H1 (cell line): Measurements from ENCODE around the gene GPR31. TPM values are rescaled to one million over a fixed set of nuclear protein-coding genes. Genes with fewer than 3 reads are reported as not detected.
A peak's percentile ranks its signal among the peaks of the same experiment; 100 is the strongest.

Source experiments
- CTCF ChIA-PET: fragments of 300-600 bp; sonication (Branson Sonifier 250); formaldehyde crosslinking; loops from one replicate; lab custom pipeline; 2021; ENCODE audit not compliant: partially characterized antibody; lab: Charles Lee
- POLR2A ChIA-PET: fragments of 300-600 bp; sonication (Branson Sonifier 250); formaldehyde crosslinking; loops from one replicate; lab custom pipeline; 2021; ENCODE audit warnings: inconsistent platforms; ENCODE audit not compliant: partially characterized antibody; lab: Charles Lee
- DNase-seq, 2 experiments: peaks; one replicate each; pipeline versions ENCODE4 v3.0.0 to v3.0.0-alpha.2; 2010 to 2022; ENCODE audit warnings: low spot score in 2 of 2, low read depth in 1 of 2, mixed read lengths in 1 of 2
- FAIRE-seq: peaks from 2 replicates; lab custom pipeline; 2011; peaks lifted over from hg19 to GRCh38; lab: Jason Lieb, UNC
- H2AFZ ChIP-seq: 2 replicates; pipeline ENCODE4 v1.8.1; 2012; ENCODE audit warnings: low read length, inconsistent platforms
- H2AK5ac ChIP-seq: 2 replicates; pipeline ENCODE4 v1.6.1; 2013; ENCODE audit warnings: low read depth, low read length
- H2BK120ac ChIP-seq: replicated peaks from 2 replicates; pipeline ENCODE3; 2013; ENCODE audit warnings: low read depth, low read length, inconsistent platforms
- H2BK12ac ChIP-seq: 2 replicates; pipeline ENCODE4 v1.6.1; 2013; ENCODE audit warnings: low read depth, low read length
- H2BK15ac ChIP-seq: 2 replicates; pipeline ENCODE4 v1.6.1; 2013; ENCODE audit warnings: low read length
- H2BK20ac ChIP-seq: 2 replicates; pipeline ENCODE4 v1.6.1; 2013; ENCODE audit warnings: low read length
- H2BK5ac ChIP-seq: 2 replicates; pipeline ENCODE4 v1.6.1; 2013; ENCODE audit warnings: low read depth, low read length
- H3K14ac ChIP-seq: 2 replicates; pipeline ENCODE4 v1.6.1; 2013; ENCODE audit warnings: inconsistent platforms; ENCODE audit not compliant: insufficient read length
- H3K18ac ChIP-seq: 2 replicates; pipeline ENCODE4 v1.6.1; 2013; ENCODE audit warnings: low read length; ENCODE audit errors: extremely low read depth
- H3K23ac ChIP-seq: 2 replicates; pipeline ENCODE4 v1.6.1; 2013; ENCODE audit warnings: inconsistent platforms; ENCODE audit not compliant: insufficient read length
- H3K23me2 ChIP-seq: 2 replicates; pipeline ENCODE4 v1.6.1; 2013; ENCODE audit warnings: low read depth, low read length
- H3K27ac ChIP-seq: 2 replicates; pipeline ENCODE4 v1.6.1; 2011; ENCODE audit warnings: low read depth, low read length, inconsistent platforms
- H3K27me3 ChIP-seq, 4 experiments: replicated peaks in 1 of 4; 1 replicate in 1 of 4; 2 replicates in 3 of 4; pipeline versions ENCODE4 v1.6.1 to v1.8.1; 2011 to 2013; ENCODE audit warnings: low read length in 3 of 4, mild to moderate bottlenecking in 3 of 4, inconsistent platforms in 2 of 4, mixed read lengths in 2 of 4, moderate library complexity in 1 of 4; ENCODE audit not compliant: control insufficient read depth in 3 of 4, insufficient read depth in 3 of 4; ENCODE audit errors: extremely low read depth in 1 of 4
- H3K36me3 ChIP-seq, 4 experiments: 2 replicates each; pipeline versions ENCODE4 v1.6.1 to v1.8.1; 2011 to 2013; ENCODE audit warnings: mild to moderate bottlenecking in 4 of 4, low read length in 3 of 4, moderate library complexity in 2 of 4, control low read depth in 1 of 4, inconsistent platforms in 1 of 4; ENCODE audit not compliant: insufficient read depth in 4 of 4, control insufficient read depth in 2 of 4
- H3K4ac ChIP-seq: replicated peaks from 2 replicates; pipeline ENCODE3; 2013; ENCODE audit warnings: low read length, low read depth, mixed read lengths, inconsistent platforms; ENCODE audit not compliant: insufficient read length
- H3K4me1 ChIP-seq, 4 experiments: replicated peaks in 1 of 4; 1 replicate in 1 of 4; 2 replicates in 3 of 4; pipeline versions ENCODE4 v1.6.1 to v1.8.1; 2011 to 2013; ENCODE audit warnings: low read length in 3 of 4, inconsistent platforms in 2 of 4, mixed read lengths in 1 of 4; ENCODE audit not compliant: insufficient read depth in 4 of 4, control insufficient read depth in 3 of 4
- H3K4me2 ChIP-seq, 2 experiments: 2 replicates each; pipeline versions ENCODE4 v1.6.1 to v1.8.1; 2011 to 2013; ENCODE audit warnings: low read depth in 2 of 2, low read length in 2 of 2, control low read depth in 1 of 2, inconsistent platforms in 1 of 2, mild to moderate bottlenecking in 1 of 2; ENCODE audit not compliant: insufficient read depth in 1 of 2
- H3K4me3 ChIP-seq, 4 experiments: fragments of 200-600, 300-600 bp in 1 of 4; sonication (generic), shearing (Covaris generic), sonication (Bioruptor Twin) in 1 of 4; 2 replicates each; pipeline versions ENCODE4 v1.5.1 to v1.8.1; 2011 to 2016; ENCODE audit warnings: low read length in 4 of 4, low read depth in 3 of 4, control low read depth in 2 of 4, inconsistent platforms in 2 of 4, mild to moderate bottlenecking in 2 of 4, mixed read lengths in 1 of 4, moderate library complexity in 1 of 4; ENCODE audit not compliant: insufficient read depth in 2 of 4; ENCODE audit errors: extremely low read depth in 1 of 4
- H3K56ac ChIP-seq: replicated peaks from 2 replicates; pipeline ENCODE3; 2013; ENCODE audit warnings: low read depth, mild to moderate bottlenecking, mixed read lengths, low read length, inconsistent platforms; ENCODE audit not compliant: insufficient read length
- H3K79me1 ChIP-seq: 2 replicates; pipeline ENCODE4 v1.6.1; 2013; ENCODE audit warnings: low read depth, low read length, control low read depth
- H3K79me2 ChIP-seq, 2 experiments: 2 replicates each; pipeline versions ENCODE4 v1.6.1 to v1.8.1; 2012 to 2013; ENCODE audit warnings: low read length in 2 of 2, mild to moderate bottlenecking in 2 of 2, inconsistent platforms in 1 of 2; ENCODE audit not compliant: insufficient read depth in 2 of 2, control insufficient read depth in 1 of 2
- H3K9ac ChIP-seq, 4 experiments: replicated peaks in 1 of 4; 1 replicate in 1 of 4; 2 replicates in 3 of 4; pipeline versions ENCODE4 v1.6.1 to v1.8.1; 2011 to 2013; ENCODE audit warnings: low read depth in 3 of 4, low read length in 3 of 4, control low read depth in 2 of 4, mild to moderate bottlenecking in 2 of 4, moderate library complexity in 2 of 4, inconsistent platforms in 1 of 4; ENCODE audit errors: extremely low read depth in 1 of 4
- H3K9me3 ChIP-seq, 2 experiments: 2 replicates each; pipeline versions ENCODE4 v1.6.1 to v1.8.1; 2012 to 2013; ENCODE audit warnings: mild to moderate bottlenecking in 2 of 2, moderate library complexity in 2 of 2, control low read depth in 1 of 2, inconsistent platforms in 1 of 2, low read depth in 1 of 2, low read length in 1 of 2, mixed read lengths in 1 of 2; ENCODE audit not compliant: insufficient read depth in 2 of 2
- H4K20me1 ChIP-seq, 2 experiments: replicated peaks in 1 of 2; 2 replicates each; pipeline versions ENCODE3 to v1.8.1; 2011 to 2013; ENCODE audit warnings: inconsistent platforms in 2 of 2, low read length in 2 of 2, mild to moderate bottlenecking in 1 of 2; ENCODE audit not compliant: insufficient read depth in 2 of 2, control insufficient read depth in 1 of 2
- H4K5ac ChIP-seq: 2 replicates; pipeline ENCODE4 v1.6.1; 2013; ENCODE audit warnings: low read length, low read depth, mixed read lengths, inconsistent platforms; ENCODE audit not compliant: insufficient read length
- H4K8ac ChIP-seq: 2 replicates; pipeline ENCODE4 v1.8.0; 2013; ENCODE audit warnings: mild to moderate bottlenecking, moderate library complexity, low read length, inconsistent platforms; ENCODE audit not compliant: insufficient read depth; ENCODE audit errors: extremely low read depth
- H4K91ac ChIP-seq: replicated peaks from 2 replicates; pipeline ENCODE3; 2013; ENCODE audit warnings: low read length, mixed read lengths, inconsistent platforms; ENCODE audit not compliant: insufficient read length
- ASH2L ChIP-seq: fragments of 200-600, 300-600 bp; sonication (generic); IDR thresholded peaks from one replicate; pipeline ENCODE4 v1.7.1; 2017; ENCODE audit warnings: low read length
- ATF2 ChIP-seq: IDR thresholded peaks from 2 replicates; pipeline ENCODE4 v1.6.1; 2012; ENCODE audit warnings: low read length, inconsistent platforms
- CTBP2 ChIP-seq: IDR thresholded peaks from 2 replicates; pipeline ENCODE4 v1.7.0; 2011; ENCODE audit warnings: borderline replicate concordance, mild to moderate bottlenecking, moderate library complexity, mixed read lengths, low read length; ENCODE audit not compliant: insufficient read depth, insufficient read length
- NANOG ChIP-seq: IDR thresholded peaks from 2 replicates; pipeline ENCODE4 v1.6.1; 2011; ENCODE audit warnings: low read length, low read depth, mild to moderate bottlenecking, inconsistent platforms; ENCODE audit not compliant: insufficient read depth, poor library complexity, severe bottlenecking
- RBBP5 ChIP-seq: IDR thresholded peaks from 2 replicates; pipeline ENCODE4 v1.7.1; 2012; ENCODE audit warnings: low read depth, mild to moderate bottlenecking, inconsistent platforms, low read length, moderate library complexity, borderline replicate concordance
- SAP30 ChIP-seq: fragments of 300-600 bp; sonication (generic); IDR thresholded peaks from 2 replicates; pipeline ENCODE4 v1.7.1; 2012; ENCODE audit warnings: low read length, moderate library complexity, mild to moderate bottlenecking, inconsistent platforms; ENCODE audit not compliant: insufficient read depth, insufficient replicate concordance
- SP2 ChIP-seq: IDR thresholded peaks from 2 replicates; pipeline ENCODE4 v1.6.1; 2012; ENCODE audit warnings: mild to moderate bottlenecking, low read length, inconsistent platforms
- TAF1 ChIP-seq: IDR thresholded peaks from 2 replicates; pipeline ENCODE4 v1.6.1; 2011; ENCODE audit warnings: mild to moderate bottlenecking, low read depth, low read length
- TAF7 ChIP-seq: optimal IDR thresholded peaks from 2 replicates; pipeline ENCODE3; 2011; ENCODE audit warnings: low read depth, mild to moderate bottlenecking, inconsistent platforms, low read length, moderate library complexity, borderline replicate concordance
- ZNF274 ChIP-seq: IDR thresholded peaks from 2 replicates; pipeline ENCODE4 v1.7.0; 2012; ENCODE audit warnings: low read length, borderline replicate concordance; ENCODE audit errors: extremely low read depth
- WGBS, 2 experiments: shearing (Covaris generic) in 1 of 2; methylation state at CpG; one replicate each; pipeline versions ENCODE4 v1.1.6 to v1.1.7; 2013 to 2015; ENCODE audit warnings: low lambda C conversion rate in 2 of 2, mixed read lengths in 2 of 2, inconsistent platforms in 1 of 2, low coverage in 1 of 2, missing lambda C conversion rate in 1 of 2; ENCODE audit not compliant: insufficient replicate concordance in 2 of 2, insufficient coverage in 1 of 2, insufficient read length in 1 of 2; ENCODE audit errors: extremely low coverage in 1 of 2, missing lambda C conversion rate in 1 of 2; 5-methylcytosine and 5-hydroxymethylcytosine counted together
- polyA plus RNA-seq, 7 experiments: library from polyadenylated mRNA; depleted of rRNA in 3 of 7; stranded (reverse) in 5 of 7; unstranded in 2 of 7; fragments of >200 nt in 5 of 7; fragments of 200-250 nt in 2 of 7; gene quantifications; 1 replicate in 5 of 7; 2 replicates in 1 of 7; 4 replicates in 1 of 7; pipeline versions ENCODE4 v1.2.1 to v1.2.3, GENCODE V29; 2011 to 2013; ENCODE audit warnings: missing spikeins in 2 of 7, mixed read lengths in 2 of 7
- total RNA-seq: library from RNA; stranded (reverse); fragmentation: NEBNext Ultra II Directional; extraction: Animal tissue kit (Norgen Biotek cat#: 25700); gene quantifications from 2 replicates; pipeline ENCODE4 v1.2.1, GENCODE V29; 2021

GPR31 gene
- total and polyA plus RNA-seq, 2 of the 8 experiments (the other 6 are each of a cell fraction or from before 2014, with no cell fraction given): not detected

- H3K23ac ChIP-seq: no peak overlapping the region
- no peaks in the 10 kb centered on the region for H4K20me1 ChIP-seq
- ChIA-PET CTCF (interaction anchor here (0.6 to 1.6 kb wide), 6 partner anchors 8 to 55 kb away, joined by 3 to 5 read pairs (median 3); no protein-coding TSS in a partner anchor), POLR2A (interaction anchor here (0.6 to 0.7 kb wide), 2 partner anchors 71 to 372 kb away, joined by 3 read pairs; no protein-coding TSS in a partner anchor)
- no peak overlapping the region for H2BK12ac ChIP-seq
- no peak overlapping the region for H3K4ac ChIP-seq
- FAIRE-seq (no peak), DNase-seq (no peak)
- H3K27me3 ChIP-seq: no peaks in the 10 kb centered on the region
- no peak overlapping the region for H3K14ac ChIP-seq
- no peak overlapping the region for H4K91ac ChIP-seq
- H2AFZ ChIP-seq: 0 out of 2 replicates have a peak overlapping the region, but pooled peaks have one; percentile 30
- WGBS, 2 experiments: 78% methylated on average over 24 of the region's 25 CpGs; no CpG with 5 or more reads in 1 of the 2 experiments
- peaks cover 0 to 6% of the 10 kb centered on the region in 2 experiments; a peak in 1 of 4 replicates for H3K9me3 ChIP-seq
- no peak overlapping the region for H3K4me2 ChIP-seq
- no peak overlapping the region for H3K27ac ChIP-seq
- H3K4me1 ChIP-seq: peaks cover 0 to 5% (median 0%) of the 10 kb centered on the region in 4 experiments; a peak in 3 of 7 replicates
- H2BK5ac ChIP-seq: no peak overlapping the region
- H2AK5ac ChIP-seq: no peak overlapping the region
- no peak overlapping the region for H3K4me3 ChIP-seq
- no peaks in the 10 kb centered on the region for H3K23me2 ChIP-seq
- H3K18ac ChIP-seq: no peak overlapping the region; the same call in 1 of the 2 replicates
- H3K79me2 ChIP-seq: no peaks in the 10 kb centered on the region
- no peak overlapping the region for H3K56ac ChIP-seq
- no peaks in the 10 kb centered on the region for H3K79me1 ChIP-seq
- H4K8ac ChIP-seq: peak overlapping the region; percentile 39
- no peak overlapping the region for H2BK120ac ChIP-seq
- H2BK20ac ChIP-seq: no peak overlapping the region
- no peak overlapping the region for H2BK15ac ChIP-seq
- H3K9ac ChIP-seq: no peak overlapping the region
- H3K36me3 ChIP-seq: no peaks in the 10 kb centered on the region
- H4K5ac ChIP-seq: no peak overlapping the region
- TF ChIP-seq RBBP5 (no peak), ZNF274 (no peak), NANOG (no peak), ASH2L (no peak), ATF2 (no peak), TAF1 (no peak), TAF7 (no peak), SAP30 (no peak), CTBP2 (no peak), SP2 (no peak)
These were observed 41.5 kb downstream of the GPR31 start for GRCh38 chr6:167116109-167116837.
